Stimulated activated CD8-positive, alpha-beta memory T cell treated with anti-CD3 and anti-CD28 coated beads, Interleukin-4, amount 100 ng/mL, for 1 hour (primary cell): Measurements from ENCODE around the gene GRID1.
"Not testable (repeated sequence)": the region's sequence is repeated elsewhere in the genome, so short reads cannot be mapped to it uniquely, and the experiment has no call there.

ENCODE experiments used
- DNase-seq, 2 donors: peaks; one replicate each; pipeline ENCODE4 v3.0.0-alpha.2; 2020; ENCODE audit warnings: low read depth in 2 of 2, low spot score in 1 of 2

The GRID1 gene

DNA sequence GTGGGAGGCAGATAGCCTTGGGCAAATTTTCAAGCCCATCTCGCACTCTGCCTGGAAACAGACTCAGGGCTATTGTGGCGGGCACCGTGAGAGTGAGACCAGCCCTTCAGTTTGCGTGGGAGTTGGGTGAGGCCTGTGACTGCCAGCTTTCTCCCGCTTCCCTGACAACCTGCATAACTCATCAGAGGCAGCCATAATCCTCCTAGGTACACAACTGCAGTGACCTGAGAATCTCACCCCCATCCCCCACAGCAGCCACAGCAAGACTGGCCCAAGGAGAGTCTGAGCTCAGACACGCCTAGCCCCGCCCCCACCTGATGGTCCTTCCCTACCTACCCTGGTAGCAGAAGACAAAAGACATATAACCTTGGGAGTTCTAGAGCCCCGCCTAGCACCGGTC is 275.4 kb downstream of the GRID1 start:
- no peak for DNase-seq

- no peak for DNase-seq
Observed at GRCh38 chr10:86090807-86091206, 275.8 kb downstream of the GRID1 start.

GRCh38 chr10:86087716-86088115 is 278.9 kb downstream of the GRID1 start:
- DNase-seq: no peak

DNA sequence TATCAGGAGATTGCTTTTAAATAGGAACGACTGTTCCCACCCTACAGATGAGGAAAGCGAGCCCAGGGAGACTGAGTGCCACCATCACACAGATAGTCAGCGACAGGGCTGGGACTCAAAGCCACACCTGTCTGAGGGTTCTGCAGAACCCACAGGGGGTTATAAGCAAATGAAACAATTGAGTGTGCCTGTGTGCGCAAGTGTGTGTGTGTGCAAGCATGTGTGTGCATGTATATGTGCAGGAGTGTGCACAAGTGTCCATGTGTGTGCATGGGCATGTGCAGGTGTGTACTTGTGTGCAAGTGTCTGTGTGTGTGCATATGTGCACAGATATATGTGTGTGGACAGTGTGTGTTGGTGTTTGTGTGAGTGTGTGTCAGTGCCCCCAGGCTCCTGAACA is 280.2 kb downstream of the GRID1 start:
- no peak for DNase-seq

DNA sequence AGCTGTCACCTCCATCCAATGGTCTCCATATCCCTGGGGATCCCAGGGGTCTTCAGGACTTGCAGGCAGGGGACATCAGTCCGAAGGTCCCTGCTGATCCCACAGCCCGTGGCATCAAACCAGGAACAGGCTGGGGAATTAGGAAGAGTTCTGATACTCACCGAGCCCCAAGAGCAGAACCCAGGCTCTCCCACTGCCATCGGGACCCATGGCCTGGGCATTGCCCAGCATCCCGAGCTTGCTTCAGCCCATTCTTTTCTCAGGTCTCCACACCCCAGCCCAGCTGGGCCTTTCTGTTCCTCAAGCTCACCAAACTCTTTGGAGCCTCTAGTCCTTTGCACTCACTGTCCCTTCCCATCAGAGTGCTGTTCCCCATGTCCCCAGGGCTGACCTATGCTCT is 280.9 kb downstream of the GRID1 start:
- DNase-seq: no peak

DNA sequence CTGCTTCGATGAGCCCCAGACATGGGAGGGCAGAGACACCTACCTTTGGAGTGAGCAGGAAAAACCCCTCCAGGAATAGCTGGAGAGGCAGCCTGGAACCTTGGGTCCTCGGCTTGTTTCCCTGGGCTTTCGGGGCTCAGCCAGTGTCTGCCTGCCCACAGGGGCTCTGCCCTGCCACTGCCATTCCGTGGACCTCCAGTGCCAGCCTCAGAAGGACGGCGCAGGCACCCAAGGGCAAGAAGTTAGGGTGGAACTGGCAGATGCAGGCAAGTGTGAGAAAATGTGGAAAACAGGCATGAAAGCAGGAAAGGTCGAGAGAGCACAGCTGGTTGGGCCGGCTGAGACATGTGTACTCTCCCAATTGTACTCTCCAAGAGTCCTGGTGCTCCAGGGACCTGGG is 281.5 kb downstream of the GRID1 start:
- no peak for DNase-seq

- no peak for DNase-seq
Observed at GRCh38 chr10:86084585-86084984, 282.0 kb downstream of the GRID1 start.

- no peak for DNase-seq
Observed at GRCh38 chr10:86083664-86084175, 282.9 kb downstream of the GRID1 start.

GRCh38 chr10:86083206-86083605 is 283.4 kb downstream of the GRID1 start:
- no peak for DNase-seq

DNA sequence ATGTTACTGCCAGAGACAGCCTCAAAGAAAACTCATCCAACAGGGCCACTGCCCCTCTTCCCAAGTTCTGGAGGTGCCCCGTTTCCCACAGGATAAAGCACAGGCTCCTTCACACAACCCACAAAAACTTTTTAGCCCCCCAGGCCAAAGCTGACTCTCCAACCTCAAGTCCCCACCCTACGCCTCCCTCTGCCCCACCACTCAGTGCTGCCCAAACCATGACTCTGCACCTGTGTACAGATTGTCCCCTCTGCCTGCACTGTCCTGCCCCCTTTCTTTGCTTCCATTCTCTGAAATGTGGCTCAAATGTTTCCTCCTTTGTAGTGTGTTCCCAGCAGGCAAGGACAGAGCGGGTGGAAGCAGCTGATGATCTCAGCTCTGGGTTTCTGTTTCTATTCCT is 284.0 kb downstream of the GRID1 start:
- no peak for DNase-seq

- no peak for DNase-seq
Observed at GRCh38 chr10:86079088-86079487, 287.5 kb downstream of the GRID1 start.

- DNase-seq: no peak
Observed at GRCh38 chr10:86078639-86079035, 288.0 kb downstream of the GRID1 start.

DNA sequence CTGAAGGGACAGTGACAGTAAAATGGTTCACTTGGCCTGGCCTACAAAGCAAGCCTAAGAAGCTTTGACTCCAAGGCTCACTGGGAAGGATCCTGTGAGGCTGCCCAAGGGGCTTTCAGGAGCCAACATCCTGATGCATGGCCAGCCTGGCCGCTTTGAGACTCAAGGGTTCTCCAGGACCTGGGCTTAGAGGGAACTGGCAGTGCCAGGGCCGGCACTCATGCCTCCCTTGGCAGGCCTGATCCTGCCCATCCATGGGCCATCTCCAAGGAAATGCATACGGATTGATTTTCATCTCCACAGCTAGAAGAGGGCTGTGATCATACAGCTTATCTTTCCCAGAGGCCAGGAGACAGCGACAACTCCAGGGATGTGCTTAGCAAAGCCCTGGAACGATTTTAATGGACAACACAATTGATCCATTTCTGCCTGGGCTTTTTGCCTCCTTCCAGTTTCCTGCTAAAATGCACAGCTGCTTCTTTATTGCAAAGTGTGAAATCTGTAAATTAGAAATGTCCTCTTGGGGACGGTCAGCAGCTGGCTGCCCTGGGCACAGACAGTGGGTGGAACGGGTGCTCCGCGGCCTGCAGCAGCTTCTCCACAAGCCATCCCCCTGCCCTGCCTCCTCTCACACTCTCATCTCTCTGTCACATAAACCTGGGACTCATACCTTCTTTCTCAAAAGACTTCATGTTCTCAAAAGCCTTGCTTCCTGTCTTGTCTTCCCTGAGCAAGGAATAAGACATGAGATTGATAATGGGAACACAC is 288.5 kb downstream of the GRID1 start:
- no peak for DNase-seq

GRCh38 chr10:86077271-86077670 is 289.3 kb downstream of the GRID1 start:
- DNase-seq: no peak

GRCh38 chr10:86076497-86076896 is 290.1 kb downstream of the GRID1 start:
- not testable (repeated sequence) for DNase-seq

GRCh38 chr10:86075512-86075911 is 291.1 kb downstream of the GRID1 start:
- DNase-seq: no peak

DNA sequence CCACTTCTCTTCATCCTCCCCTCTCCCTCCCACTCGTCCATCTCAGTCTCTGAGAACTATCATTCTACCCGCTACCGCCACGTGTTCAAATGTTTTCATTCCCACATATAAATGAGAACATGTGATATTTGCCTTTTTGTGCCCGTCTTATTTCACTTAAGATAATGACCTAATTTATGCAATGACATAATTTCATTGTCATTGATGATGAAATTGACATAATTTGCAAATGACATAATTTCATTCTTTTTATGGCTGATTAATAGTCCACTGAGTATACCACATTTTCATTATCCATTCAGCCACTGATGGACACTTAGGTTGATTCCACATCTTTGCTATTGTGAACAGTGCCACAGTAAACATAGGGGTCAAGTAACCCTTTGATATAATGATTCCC is 292.3 kb downstream of the GRID1 start:
- DNase-seq: no peak

DNA sequence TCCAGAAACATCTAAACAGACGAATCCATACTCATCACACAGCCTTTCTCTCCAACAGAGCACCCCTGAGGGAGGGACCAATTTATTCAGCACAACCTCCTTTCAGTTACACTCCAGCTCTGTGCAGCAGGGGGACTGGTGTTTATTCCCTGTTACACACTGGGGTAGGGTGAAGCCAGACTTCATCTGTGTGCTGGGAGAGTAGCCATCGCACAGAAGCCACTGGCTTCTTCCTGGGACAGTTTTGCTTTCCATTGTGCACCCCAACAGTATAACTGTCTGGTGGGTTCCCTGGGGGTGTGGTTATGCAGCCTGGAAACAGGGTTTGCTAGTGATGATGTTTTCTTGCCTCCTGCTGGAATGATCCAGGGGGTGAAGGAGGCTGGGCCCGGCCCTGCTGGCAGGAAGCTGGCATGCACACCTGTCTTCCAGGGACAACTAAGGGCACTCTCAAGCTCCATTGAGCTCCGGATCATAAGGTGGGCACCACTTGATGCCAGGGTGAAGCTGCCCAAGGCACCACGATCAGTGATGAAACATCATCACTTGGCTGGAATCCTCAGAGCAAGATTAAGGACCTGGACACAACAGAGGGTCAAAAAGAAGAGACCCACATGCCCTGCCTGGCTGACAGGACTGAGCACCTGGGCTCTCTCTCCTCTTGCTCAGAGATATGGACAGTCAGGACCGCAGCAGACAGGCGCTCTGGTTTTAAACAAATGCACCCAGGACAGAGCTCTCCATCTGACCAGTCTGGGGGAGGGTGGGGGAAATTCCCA is 293.2 kb downstream of the GRID1 start:
- no peak for DNase-seq

DNA sequence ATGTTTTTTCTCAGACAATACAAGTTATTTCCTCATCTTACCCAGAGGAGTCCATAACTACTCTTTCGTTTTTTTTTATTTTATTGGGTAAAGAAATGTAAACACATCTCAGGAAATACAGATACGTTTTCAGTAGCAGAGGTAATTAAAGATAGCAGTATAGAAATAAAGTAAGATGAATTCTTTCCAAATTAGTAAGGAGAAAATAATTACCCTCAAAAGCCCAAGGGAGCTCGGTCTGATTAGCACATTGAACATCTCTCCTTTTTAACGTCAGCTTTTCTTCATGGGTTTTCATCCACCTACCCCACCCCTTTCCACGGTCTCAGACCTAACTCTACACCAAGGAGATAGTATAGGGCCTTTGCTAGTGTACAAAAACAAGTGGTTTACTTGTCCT is 294.2 kb downstream of the GRID1 start:
- no peak for DNase-seq

- no peak for DNase-seq
Observed at GRCh38 chr10:86071758-86072157, 294.8 kb downstream of the GRID1 start.

DNA sequence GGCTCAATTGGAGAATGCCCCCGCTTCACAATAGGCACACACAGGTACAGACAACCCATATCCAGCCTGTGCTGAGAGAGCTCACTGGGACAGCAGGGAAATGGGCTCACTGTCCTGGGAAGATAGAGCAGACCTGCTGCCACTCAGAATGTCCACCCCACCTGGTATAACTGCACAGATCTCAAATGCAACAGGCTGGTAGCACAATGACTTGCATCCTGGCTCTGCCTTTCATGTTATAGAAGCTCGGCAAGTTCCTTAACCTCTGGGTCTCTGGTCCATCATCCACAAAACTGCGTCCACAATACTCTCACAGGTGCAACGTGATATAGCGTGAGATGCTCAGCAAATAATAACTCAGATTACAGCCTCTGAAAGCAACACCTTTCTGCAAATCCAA is 295.4 kb downstream of the GRID1 start:
- no peak for DNase-seq

- no peak for DNase-seq
Observed at GRCh38 chr10:86070278-86070677, 296.3 kb downstream of the GRID1 start.
